Cardiac muscle cell (in vitro differentiated cells and primary cell): ENCODE measurements around the gene RBMXL3. TPM values are rescaled to one million over a fixed set of nuclear protein-coding genes. Genes with fewer than 3 reads are reported as not detected.

Source experiments
- DNase-seq, 2 donors: peaks; one replicate each; pipeline versions ENCODE4 v3.0.0 to v3.0.0-alpha.2; 2010 to 2017; ENCODE audit warnings: low read depth in 1 of 2, low spot score in 1 of 2
- H3K27ac ChIP-seq: fragments of 200-600 bp; sonication (generic); 2 replicates; pipeline ENCODE4 v1.5.1; 2016
- H3K27me3 ChIP-seq: fragments of 200-600 bp; sonication (generic); 2 replicates; pipeline ENCODE4 v1.6.0; 2016; ENCODE audit warnings: control low read depth
- H3K36me3 ChIP-seq: fragments of 200-600 bp; sonication (generic); 2 replicates; pipeline ENCODE4 v1.5.1; 2016; ENCODE audit warnings: control low read depth
- H3K4me1 ChIP-seq: fragments of 200-600 bp; sonication (generic); 2 replicates; pipeline ENCODE4 v1.8.1; 2017; ENCODE audit warnings: low read depth, mild to moderate bottlenecking, mixed run types
- H3K4me3 ChIP-seq: fragments of 200-600 bp; sonication (generic); 2 replicates; pipeline ENCODE4 v1.5.1; 2016; ENCODE audit warnings: mild to moderate bottlenecking
- H3K9me3 ChIP-seq: fragments of 200-600 bp; sonication (generic); 2 replicates; pipeline ENCODE4 v1.5.1; 2017; ENCODE audit warnings: low read depth, mild to moderate bottlenecking, control low read depth
- CTCF ChIP-seq: IDR thresholded peaks from 2 replicates; pipeline ENCODE4 v1.5.1; 2012; ENCODE audit warnings: low read depth, mild to moderate bottlenecking, low read length
- polyA plus RNA-seq: library from polyadenylated mRNA; unstranded; fragments of >200 nt; fragmentation: Nextera tagmentation; extraction: Ambion mirVana; gene quantifications from 2 replicates; pipeline ENCODE4 v1.2.1, GENCODE V29; 2016
- total RNA-seq: library from RNA; depleted of rRNA; stranded (reverse); fragments of >200 nt; gene quantifications from 2 replicates; pipeline ENCODE4 v1.2.3, GENCODE V29; 2016

The RBMXL3 gene
- total RNA-seq (not detected in 2 replicates), polyA plus RNA-seq (not detected in 2 replicates)

GRCh38 chrX:115189110-115189509, at the start of gene RBMXL3:
Gene RBMXL3, plus strand, starts transcription at chrX:115189410. Its CDS starts 32 bp downstream, at chrX:115189442.
- Histone ChIP-seq H3K36me3 (no peaks in the 10 kb centered on the region), H3K27ac (no peak within 1 kb of the TSS), H3K27me3 (no peaks in the 10 kb centered on the region), H3K9me3 (no peaks in the 10 kb centered on the region), H3K4me1 (peaks cover 9% of the 10 kb centered on the region), H3K4me3 (no peak within 1 kb of the TSS)
- no peak for TF ChIP-seq CTCF
- DNase-seq, result no peak

GRCh38 chrX:115142057-115142456, 47.2 kb upstream of the RBMXL3 start:
- no peaks in the 10 kb centered on the region for H3K4me1 ChIP-seq
- H3K27ac ChIP-seq, result no peak overlapping the region
- no peaks in the 10 kb centered on the region for H3K36me3 ChIP-seq
- DNase-seq, result no peak
- no peaks in the 10 kb centered on the region for H3K9me3 ChIP-seq
- H3K27me3 ChIP-seq, result no peaks in the 10 kb centered on the region
- no peak for TF ChIP-seq CTCF
- no peak overlapping the region for H3K4me3 ChIP-seq

DNA sequence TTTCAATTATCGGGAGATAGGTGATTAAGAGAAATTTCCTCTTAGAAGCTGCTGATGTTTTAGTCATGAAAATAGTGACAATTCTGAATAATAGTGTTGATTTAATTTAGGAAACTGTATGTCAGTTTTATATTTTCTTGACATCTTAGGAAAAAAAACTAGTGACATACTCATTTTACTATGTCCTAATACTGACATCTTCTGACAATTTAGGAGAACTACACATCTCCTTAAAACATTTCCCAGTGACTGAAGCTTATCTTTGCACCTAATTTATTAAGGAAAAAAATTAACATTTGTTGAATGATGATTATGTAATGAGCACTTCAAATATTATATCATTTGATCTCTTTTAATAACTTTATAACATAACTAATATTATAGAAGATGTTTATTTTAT, 42.0 kb upstream of the RBMXL3 start:
- Histone ChIP-seq H3K4me1 (no peaks in the 10 kb centered on the region), H3K27ac (no peak overlapping the region), H3K9me3 (no peaks in the 10 kb centered on the region), H3K4me3 (no peak overlapping the region), H3K36me3 (peaks cover 8% of the 10 kb centered on the region), H3K27me3 (no peaks in the 10 kb centered on the region)
- DNase-seq, result peak in 1 of 2 donors; percentile 28
- peak; percentile 35 for TF ChIP-seq CTCF

DNA sequence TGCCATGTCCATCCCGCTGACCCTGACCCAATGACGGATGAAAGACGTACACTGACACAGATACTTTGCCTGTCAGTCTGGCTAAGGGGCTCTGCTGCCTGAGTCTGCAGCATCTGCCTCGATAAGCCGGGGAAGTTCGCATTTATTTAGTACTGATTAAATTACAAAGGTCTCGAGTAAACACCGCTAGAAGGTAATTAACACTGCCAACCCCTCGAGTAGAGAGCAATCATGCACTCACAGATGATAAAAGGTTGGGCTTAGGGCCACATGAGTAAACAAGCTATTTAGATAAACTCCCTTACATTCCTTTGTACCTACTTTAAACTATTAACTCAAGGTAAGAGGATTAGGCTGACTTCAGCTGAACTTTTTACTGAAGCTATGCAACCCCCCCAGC, 16.0 kb upstream of the RBMXL3 start:
- DNase-seq, result no peak
- TF ChIP-seq CTCF, result no peak
- Histone ChIP-seq H3K4me3 (no peak overlapping the region), H3K27me3 (no peaks in the 10 kb centered on the region), H3K9me3 (no peaks in the 10 kb centered on the region), H3K4me1 (no peaks in the 10 kb centered on the region), H3K36me3 (peaks cover 10% of the 10 kb centered on the region), H3K27ac (no peak overlapping the region)

DNA sequence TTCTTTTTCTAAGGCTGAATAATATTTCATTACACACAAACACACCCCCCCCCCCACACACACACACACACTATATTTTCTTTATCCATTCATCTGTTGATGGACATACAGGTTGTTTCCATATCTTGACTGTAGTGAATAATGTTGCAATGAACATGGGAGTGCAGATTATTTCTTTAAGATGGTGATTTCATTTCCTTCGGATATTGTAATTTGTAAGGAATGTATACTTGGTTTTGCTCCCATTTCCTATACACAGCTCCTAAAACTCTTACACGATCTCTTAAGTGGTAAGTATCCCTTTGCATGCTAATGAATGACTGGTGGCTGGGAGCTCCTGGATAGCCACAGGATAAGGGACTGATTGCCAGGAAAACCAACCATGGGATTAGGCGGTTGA, 14.7 kb upstream of the RBMXL3 start:
- Histone ChIP-seq H3K4me3 (no peak overlapping the region), H3K4me1 (no peaks in the 10 kb centered on the region), H3K36me3 (peaks cover 10% of the 10 kb centered on the region), H3K27ac (no peak overlapping the region), H3K27me3 (no peaks in the 10 kb centered on the region), H3K9me3 (no peaks in the 10 kb centered on the region)
- DNase-seq, result no peak
- no peak for TF ChIP-seq CTCF

GRCh38 chrX:115177932-115178331, 11.3 kb upstream of the RBMXL3 start:
- peak in 1 of 2 donors; percentile 2 for DNase-seq
- Histone ChIP-seq H3K4me1 (no peaks in the 10 kb centered on the region), H3K4me3 (no peak overlapping the region), H3K9me3 (no peaks in the 10 kb centered on the region), H3K27ac (no peak overlapping the region), H3K27me3 (no peaks in the 10 kb centered on the region), H3K36me3 (peaks cover 4% of the 10 kb centered on the region)
- no peak for TF ChIP-seq CTCF
